Mesothelial cell of epicardium (in vitro differentiated cells): Measurements from ENCODE around the gene EMP2. TPM values are rescaled to one million over a fixed set of nuclear protein-coding genes. Genes with fewer than 3 reads are reported as not detected.
"Not testable (repeated sequence)": the region's sequence is repeated elsewhere in the genome, so short reads cannot be mapped to it uniquely, and the experiment has no call there.

Experiments used
- DNase-seq, 2 experiments: peaks; one replicate each; pipeline ENCODE4 v3.0.0; 2021; ENCODE audit warnings: low spot score in 2 of 2; ENCODE audit not compliant: unreplicated experiment in 2 of 2
- H3K27ac Mint-ChIP-seq: 2 replicates; pipeline ENCODE4 v1.8.0; 2021; ENCODE audit warnings: mixed read lengths
- H3K27me3 Mint-ChIP-seq: 2 replicates; pipeline ENCODE4 v1.8.0; 2021; ENCODE audit warnings: low read depth, mixed read lengths
- H3K36me3 Mint-ChIP-seq: 2 replicates; pipeline ENCODE4 v1.8.0; 2021; ENCODE audit warnings: mixed read lengths
- H3K4me1 Mint-ChIP-seq: 2 replicates; pipeline ENCODE4 v1.8.0; 2021; ENCODE audit warnings: mixed read lengths
- H3K4me3 Mint-ChIP-seq: 2 replicates; pipeline ENCODE4 v1.8.0; 2021; ENCODE audit warnings: mild to moderate bottlenecking, moderate library complexity, mixed read lengths
- H3K9me3 Mint-ChIP-seq: 2 replicates; pipeline ENCODE4 v1.8.0; 2021; ENCODE audit warnings: mixed read lengths
- total RNA-seq: library from RNA; stranded (reverse); gene quantifications from 3 replicates; pipeline ENCODE4 v1.2.1, GENCODE V29; 2021
- TF ChIP-seq, protein P1 (sequence below): fragments of 200-600 bp; sonication (generic); IDR thresholded peaks from one replicate; pipeline ENCODE4 v1.5.0; 2021; ENCODE audit warnings: antibody characterized with exemption; ENCODE audit not compliant: unreplicated experiment

EMP2 gene
- total RNA-seq, 1 donor from 2014 or later, result 53.8 TPM

GRCh38 chr16:10622036-10622921 is 41.9 kb upstream of the EMP2 start:
- Mint-ChIP-seq H3K4me3 (peak overlapping the region; percentile 17), H3K27me3 (peaks cover 5% of the 10 kb centered on the region), H3K27ac (peak overlapping the region; percentile 91), H3K4me1 (peaks cover 43% of the 10 kb centered on the region), H3K36me3 (peaks cover 2% of the 10 kb centered on the region), H3K9me3 (peaks cover 5% of the 10 kb centered on the region)
- TF ChIP-seq, protein P1, sequence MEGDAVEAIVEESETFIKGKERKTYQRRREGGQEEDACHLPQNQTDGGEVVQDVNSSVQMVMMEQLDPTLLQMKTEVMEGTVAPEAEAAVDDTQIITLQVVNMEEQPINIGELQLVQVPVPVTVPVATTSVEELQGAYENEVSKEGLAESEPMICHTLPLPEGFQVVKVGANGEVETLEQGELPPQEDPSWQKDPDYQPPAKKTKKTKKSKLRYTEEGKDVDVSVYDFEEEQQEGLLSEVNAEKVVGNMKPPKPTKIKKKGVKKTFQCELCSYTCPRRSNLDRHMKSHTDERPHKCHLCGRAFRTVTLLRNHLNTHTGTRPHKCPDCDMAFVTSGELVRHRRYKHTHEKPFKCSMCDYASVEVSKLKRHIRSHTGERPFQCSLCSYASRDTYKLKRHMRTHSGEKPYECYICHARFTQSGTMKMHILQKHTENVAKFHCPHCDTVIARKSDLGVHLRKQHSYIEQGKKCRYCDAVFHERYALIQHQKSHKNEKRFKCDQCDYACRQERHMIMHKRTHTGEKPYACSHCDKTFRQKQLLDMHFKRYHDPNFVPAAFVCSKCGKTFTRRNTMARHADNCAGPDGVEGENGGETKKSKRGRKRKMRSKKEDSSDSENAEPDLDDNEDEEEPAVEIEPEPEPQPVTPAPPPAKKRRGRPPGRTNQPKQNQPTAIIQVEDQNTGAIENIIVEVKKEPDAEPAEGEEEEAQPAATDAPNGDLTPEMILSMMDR, result no peak
- DNase-seq, result peak in 1 of 2 experiments; percentile 48

DNA sequence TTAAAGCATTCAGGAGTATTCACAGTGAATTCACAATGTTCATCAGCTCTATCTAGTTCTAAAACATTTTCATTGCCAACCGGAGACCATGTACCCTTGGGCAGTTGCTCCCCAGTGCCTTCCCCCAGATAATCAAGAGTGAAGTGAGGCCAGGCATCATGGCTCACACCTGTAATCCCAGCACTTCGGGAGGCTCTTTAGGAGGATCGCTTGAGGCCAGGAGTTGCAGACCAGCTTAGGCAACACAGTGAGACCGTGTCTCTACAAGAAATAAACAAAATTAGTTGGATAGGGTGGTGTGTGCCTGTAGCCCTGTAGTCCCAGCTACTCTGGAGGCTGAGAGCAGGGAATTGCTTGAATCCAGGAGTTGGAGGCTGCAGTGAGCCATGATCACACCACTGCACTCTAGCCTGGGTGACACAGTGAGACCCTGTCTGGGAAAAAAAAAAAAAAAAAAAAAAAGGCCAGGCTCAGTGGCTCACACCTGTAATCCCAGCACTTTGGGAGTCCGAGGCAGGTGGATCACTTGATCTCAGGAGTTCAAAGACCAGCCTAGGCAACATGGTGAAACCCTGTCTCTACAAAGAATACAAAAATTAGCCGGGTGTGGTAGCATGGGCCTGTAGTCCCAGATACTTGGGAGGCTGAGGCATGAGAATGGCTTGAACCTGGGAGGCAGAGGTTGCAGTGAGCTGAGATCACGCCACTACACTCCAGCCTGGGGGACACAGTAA is 41.0 kb upstream of the EMP2 start:
- not testable (repeated sequence) for DNase-seq, H3K27me3 Mint-ChIP-seq, H3K9me3 Mint-ChIP-seq, H3K4me3 Mint-ChIP-seq, H3K36me3 Mint-ChIP-seq
- Mint-ChIP-seq H3K4me1 (peaks cover 50% of the 10 kb centered on the region), H3K27ac (peak overlapping the region; percentile 91)

DNA sequence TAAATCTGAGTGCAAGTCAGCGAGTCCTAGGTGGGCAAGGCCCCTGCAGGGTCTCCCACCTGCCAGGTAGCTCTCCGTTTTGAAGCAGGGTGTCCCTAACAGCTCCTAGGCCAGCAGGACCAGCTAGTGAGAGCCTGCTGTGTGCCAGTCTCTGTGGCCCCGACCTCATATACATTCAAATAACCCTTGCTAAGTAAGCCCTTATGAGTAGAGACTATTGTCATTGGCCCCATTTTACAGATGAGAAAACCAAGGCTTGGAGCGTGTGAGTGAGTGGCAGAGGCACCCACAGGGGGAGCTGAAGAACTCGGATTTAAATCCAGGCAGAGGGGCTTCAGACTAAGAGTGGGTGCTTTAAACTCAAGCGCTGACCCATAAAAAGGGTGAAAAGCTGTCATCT is 39.7 kb upstream of the EMP2 start:
- no peak for DNase-seq
- TF ChIP-seq, protein P1, result no peak
- Mint-ChIP-seq H3K4me3 (no peak overlapping the region), H3K4me1 (peaks cover 53% of the 10 kb centered on the region), H3K9me3 (no peaks in the 10 kb centered on the region), H3K27me3 (peaks cover 5% of the 10 kb centered on the region), H3K36me3 (peaks cover 2% of the 10 kb centered on the region), H3K27ac (no peak overlapping the region)

DNA sequence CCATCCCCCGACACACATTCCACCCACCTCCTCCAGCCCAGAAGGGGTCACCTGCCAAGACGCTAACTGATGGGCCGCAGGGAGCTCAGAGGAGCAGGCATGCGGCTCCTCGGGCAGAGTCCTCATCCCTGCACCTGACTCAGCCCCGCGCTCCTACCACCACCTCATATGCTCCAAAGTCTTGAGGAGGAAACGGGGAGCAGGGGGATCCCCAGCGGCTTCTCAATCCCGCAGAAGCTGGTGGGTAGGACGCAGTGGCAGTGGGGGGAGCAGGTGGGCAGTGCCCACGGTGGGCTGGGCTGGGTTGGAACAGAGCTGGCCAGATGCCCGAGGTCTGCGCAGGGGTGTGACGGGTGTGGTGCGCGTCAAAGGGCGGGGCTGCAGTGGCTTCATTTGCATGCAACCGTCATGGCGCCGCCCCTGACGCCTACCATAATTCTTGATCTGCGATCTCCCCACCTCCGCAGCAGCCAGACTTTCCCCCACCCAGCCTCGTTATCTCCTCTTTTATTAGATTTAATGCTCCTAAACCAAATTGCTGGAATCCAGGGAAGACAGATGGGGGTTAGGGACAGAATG is 39.0 kb upstream of the EMP2 start:
- peak in 1 of 2 experiments; percentile 47 for DNase-seq
- Mint-ChIP-seq H3K4me1 (peaks cover 53% of the 10 kb centered on the region), H3K9me3 (no peaks in the 10 kb centered on the region), H3K27ac (peak overlapping the region; percentile 57), H3K36me3 (no peaks in the 10 kb centered on the region), H3K4me3 (peak overlapping the region; percentile 34), H3K27me3 (peaks cover 5% of the 10 kb centered on the region)
- TF ChIP-seq, protein P1, result no peak

- Mint-ChIP-seq H3K9me3 (no peaks in the 10 kb centered on the region), H3K27ac (peak overlapping the region; percentile 77), H3K4me3 (peak overlapping the region; percentile 21), H3K4me1 (peaks cover 53% of the 10 kb centered on the region), H3K27me3 (peaks cover 5% of the 10 kb centered on the region), H3K36me3 (no peaks in the 10 kb centered on the region)
- no peak for DNase-seq
- TF ChIP-seq, protein P1, result no peak
Measured at GRCh38 chr16:10618710-10619209, 38.4 kb upstream of the EMP2 start.
